IMR-90 (cell line): ENCODE data around the gene CD99L2. TPM values are rescaled to one million over a fixed set of nuclear protein-coding genes. Genes with fewer than 3 reads are reported as not detected.
"Not testable (repeated sequence)": the region's sequence is repeated elsewhere in the genome, so short reads cannot be mapped to it uniquely, and the experiment has no call there.

Experiments used
- ATAC-seq: fragments of 200-7000 bp; cut with Tn5 transposase; 2 replicates; pipeline ENCODE4 v1.9.1; 2020; ENCODE audit warnings: low read depth, mild to moderate bottlenecking, moderate library complexity
- BruUV-seq: library from RNA; stranded (reverse); fragments of 400-500 nt; replicated peaks from 2 replicates; lab custom pipeline; 2021; lab: Mats Ljungman, UMichigan
- CTCF ChIA-PET: fragments of 300-600 bp; formaldehyde crosslinking; extraction: SDS; loops from one replicate; lab custom pipeline; 2021; ENCODE audit warnings: antibody characterized with exemption; lab: Yijun Ruan, JAX
- POLR2A ChIA-PET: fragments of 300-600 bp; sonication (Branson Sonifier 250); formaldehyde crosslinking; loops from one replicate; lab custom pipeline; 2022; ENCODE audit warnings: antibody characterized with exemption; ENCODE audit not compliant: unreplicated experiment; lab: Charles Lee
- DNase-seq: peaks from one replicate; pipeline ENCODE4 v3.0.0; 2013
- H2AFZ ChIP-seq: replicated peaks from 2 replicates; pipeline ENCODE3; 2013; ENCODE audit warnings: low read length, mild to moderate bottlenecking; ENCODE audit not compliant: poor library complexity
- H2AK5ac ChIP-seq: 2 replicates; pipeline ENCODE4 v1.6.1; 2013; ENCODE audit warnings: low read depth, low read length, inconsistent platforms
- H2AK9ac ChIP-seq: replicated peaks from 2 replicates; pipeline ENCODE3; 2013; ENCODE audit warnings: mild to moderate bottlenecking, low read depth, low read length, moderate library complexity; ENCODE audit not compliant: poor library complexity
- H2BK120ac ChIP-seq: 2 replicates; pipeline ENCODE4 v1.6.1; 2013; ENCODE audit warnings: low read depth, low read length, inconsistent platforms
- H2BK15ac ChIP-seq: 3 replicates; pipeline ENCODE4 v1.6.1; 2013; ENCODE audit warnings: low read depth, low read length, inconsistent platforms
- H2BK20ac ChIP-seq: 2 replicates; pipeline ENCODE4 v1.6.1; 2013; ENCODE audit warnings: low read depth, mild to moderate bottlenecking, inconsistent platforms, low read length, moderate library complexity
- H2BK5ac ChIP-seq: 2 replicates; pipeline ENCODE4 v1.6.1; 2013; ENCODE audit warnings: mild to moderate bottlenecking, low read depth, low read length, inconsistent platforms; ENCODE audit not compliant: poor library complexity, severe bottlenecking
- H3K14ac ChIP-seq: replicated peaks from 2 replicates; pipeline ENCODE4 v1.6.1; 2013; ENCODE audit warnings: low read depth, low read length, inconsistent platforms
- H3K18ac ChIP-seq: 2 replicates; pipeline ENCODE4 v1.6.1; 2013; ENCODE audit warnings: low read depth, low read length, control low read depth
- H3K23ac ChIP-seq: 2 replicates; pipeline ENCODE4 v1.6.1; 2013; ENCODE audit warnings: low read depth, low read length, inconsistent platforms
- H3K27ac ChIP-seq: 2 replicates; pipeline ENCODE4 v1.5.1; 2013; ENCODE audit warnings: mild to moderate bottlenecking, control low read depth, low read length; ENCODE audit not compliant: insufficient read depth
- H3K27me3 ChIP-seq: 2 replicates; pipeline ENCODE4 v1.6.1; 2013; ENCODE audit warnings: low read length; ENCODE audit not compliant: control insufficient read depth, insufficient read depth
- H3K36me3 ChIP-seq: 2 replicates; pipeline ENCODE4 v1.6.1; 2013; ENCODE audit warnings: low read length, mixed read lengths; ENCODE audit not compliant: control insufficient read depth, insufficient read depth
- H3K4ac ChIP-seq: 2 replicates; pipeline ENCODE4 v1.6.1; 2013; ENCODE audit warnings: low read depth, low read length, inconsistent platforms
- H3K4me1 ChIP-seq: 2 replicates; pipeline ENCODE4 v1.6.1; 2013; ENCODE audit warnings: low read length, mixed read lengths; ENCODE audit not compliant: control insufficient read depth, insufficient read depth
- H3K4me2 ChIP-seq: 2 replicates; pipeline ENCODE4 v1.6.1; 2013; ENCODE audit warnings: low read depth, mild to moderate bottlenecking, control low read depth, low read length, moderate library complexity
- H3K4me3 ChIP-seq: 2 replicates; pipeline ENCODE4 v1.5.1; 2013; ENCODE audit warnings: low read depth, mild to moderate bottlenecking, control low read depth, low read length, moderate library complexity; ENCODE audit not compliant: insufficient read depth
- H3K56ac ChIP-seq: 2 replicates; pipeline ENCODE4 v1.6.1; 2013; ENCODE audit warnings: low read length, inconsistent platforms; ENCODE audit not compliant: insufficient read depth; ENCODE audit errors: extremely low read depth
- H3K79me1 ChIP-seq, 2 experiments: 2 replicates each; pipeline ENCODE4 v1.6.1; 2013; ENCODE audit warnings: low read length in 2 of 2, inconsistent platforms in 1 of 2, low read depth in 1 of 2
- H3K9ac ChIP-seq: 2 replicates; pipeline ENCODE4 v1.6.1; 2013; ENCODE audit warnings: low read depth, low read length, control low read depth
- H3K9me1 ChIP-seq: 2 replicates; pipeline ENCODE4 v1.6.1; 2013; ENCODE audit warnings: low read length, inconsistent platforms; ENCODE audit not compliant: insufficient read depth
- H3K9me3 ChIP-seq: 2 replicates; pipeline ENCODE4 v1.6.1; 2013; ENCODE audit warnings: low read length; ENCODE audit not compliant: control insufficient read depth, insufficient read depth
- H4K20me1 ChIP-seq: 2 replicates; pipeline ENCODE4 v1.6.1; 2013; ENCODE audit warnings: low read length, inconsistent platforms; ENCODE audit not compliant: insufficient read depth
- H4K5ac ChIP-seq: 2 replicates; pipeline ENCODE4 v1.6.1; 2013; ENCODE audit warnings: mild to moderate bottlenecking, low read depth, low read length, control low read depth
- H4K8ac ChIP-seq, 2 experiments: 2 replicates each; pipeline ENCODE4 v1.6.1; 2013; ENCODE audit warnings: low read depth in 2 of 2, low read length in 2 of 2, control low read depth in 1 of 2, inconsistent platforms in 1 of 2
- H4K91ac ChIP-seq: 2 replicates; pipeline ENCODE4 v1.6.1; 2013; ENCODE audit warnings: low read depth, low read length, inconsistent platforms; ENCODE audit not compliant: insufficient read depth
- WGBS, 2 experiments: methylation state at CpG; one replicate each; pipeline versions ENCODE4 v1.1.5 to v1.1.7; 2013; ENCODE audit warnings: missing lambda C conversion rate in 2 of 2; ENCODE audit not compliant: insufficient read length in 1 of 2; ENCODE audit errors: extremely low coverage in 2 of 2; 5-methylcytosine and 5-hydroxymethylcytosine counted together
- dilution Hi-C: fragments of 300-500 bp; cut with HindIII; formaldehyde crosslinking; loops from one replicate; pipeline ENCODE4 v1.14.3; 2018; ENCODE audit warnings: low sequenced_read_pairs; ENCODE audit not compliant: unreplicated experiment
- in situ Hi-C: fragments of 300-500 bp; cut with MboI; formaldehyde crosslinking; loops from 3 replicates; pipeline ENCODE4 v1.14.3; 2019; ENCODE audit warnings: low sequenced_read_pairs, inconsistent platforms, mixed read lengths
- intact Hi-C: fragments of 100-400 bp; cut with micrococcal nuclease; formaldehyde crosslinking; loops from 2 replicates; pipeline ENCODE4 v1.10.0; 2022
- polyA plus RNA-seq, 3 experiments: library from polyadenylated mRNA; depleted of rRNA; stranded (reverse); fragments of >200 nt; gene quantifications; 2 replicates each; pipeline ENCODE4 v1.2.3, GENCODE V29; 2012; ENCODE audit warnings: low replicate concordance in 1 of 3
- total RNA-seq: library from RNA; depleted of rRNA; stranded (reverse); fragments of >200 nt; gene quantifications from 2 replicates; pipeline ENCODE4 v1.2.3, GENCODE V29; 2012

The CD99L2 gene
- total and polyA plus RNA-seq, 2 of the 4 experiments (the other 2 are of a cell fraction) = 17.4 to 41.4 TPM

DNA sequence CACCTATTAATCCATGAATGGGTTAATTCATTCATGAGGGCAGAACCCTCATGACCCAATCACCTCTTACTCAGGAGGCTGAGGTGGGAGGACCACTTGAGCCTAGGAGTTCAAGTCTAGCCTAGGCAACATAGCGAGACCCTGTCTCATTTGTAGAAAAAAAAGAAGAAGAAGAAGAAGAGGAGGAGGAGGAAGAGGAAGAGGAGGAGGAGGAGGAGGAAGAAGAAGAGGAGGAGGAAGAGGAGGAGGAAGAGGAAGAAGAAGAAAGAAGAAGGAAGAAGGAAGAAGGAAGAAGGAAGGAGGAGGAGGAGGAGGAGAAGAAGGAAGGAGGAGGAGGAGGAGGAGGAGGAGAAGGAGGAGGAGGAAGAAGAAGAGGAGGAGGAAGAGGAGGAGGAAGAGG, 74.6 kb downstream of the CD99L2 start:
- in situ Hi-C loops, POLR2A ChIA-PET: not testable (repeated sequence)

More for the DNA sequence above, 74.6 kb downstream of the CD99L2 start:
- H3K18ac ChIP-seq, H4K91ac ChIP-seq, H2BK20ac ChIP-seq, H3K27me3 ChIP-seq, H3K4me3 ChIP-seq, intact Hi-C loops, BruUV-seq, H3K4me2 ChIP-seq, H3K23ac ChIP-seq, dilution Hi-C loops, H3K79me1 ChIP-seq, H3K4ac ChIP-seq, H3K9ac ChIP-seq, H3K36me3 ChIP-seq, H2AFZ ChIP-seq, H2BK5ac ChIP-seq, H3K27ac ChIP-seq, H3K9me3 ChIP-seq, H2BK15ac ChIP-seq, H2BK120ac ChIP-seq, H3K14ac ChIP-seq, ATAC-seq, CTCF ChIA-PET, H4K5ac ChIP-seq, H3K9me1 ChIP-seq, H4K20me1 ChIP-seq, H4K8ac ChIP-seq, H3K56ac ChIP-seq, H3K4me1 ChIP-seq, H2AK9ac ChIP-seq, DNase-seq, H2AK5ac ChIP-seq: not testable (repeated sequence)
- no CpG with 5 or more reads among the region's 1 CpG for WGBS, 2 experiments
